HG03469 (cell line): ENCODE data around the gene BTG2.

ENCODE experiments used
- ATAC-seq: cut with Tn5 transposase; IDR thresholded peaks from one replicate; pipeline ENCODE4 v1.9.1; 2021; ENCODE audit warnings: mild to moderate bottlenecking, moderate library complexity, moderate number of reproducible peaks; ENCODE audit not compliant: unreplicated experiment

Gene BTG2

DNA sequence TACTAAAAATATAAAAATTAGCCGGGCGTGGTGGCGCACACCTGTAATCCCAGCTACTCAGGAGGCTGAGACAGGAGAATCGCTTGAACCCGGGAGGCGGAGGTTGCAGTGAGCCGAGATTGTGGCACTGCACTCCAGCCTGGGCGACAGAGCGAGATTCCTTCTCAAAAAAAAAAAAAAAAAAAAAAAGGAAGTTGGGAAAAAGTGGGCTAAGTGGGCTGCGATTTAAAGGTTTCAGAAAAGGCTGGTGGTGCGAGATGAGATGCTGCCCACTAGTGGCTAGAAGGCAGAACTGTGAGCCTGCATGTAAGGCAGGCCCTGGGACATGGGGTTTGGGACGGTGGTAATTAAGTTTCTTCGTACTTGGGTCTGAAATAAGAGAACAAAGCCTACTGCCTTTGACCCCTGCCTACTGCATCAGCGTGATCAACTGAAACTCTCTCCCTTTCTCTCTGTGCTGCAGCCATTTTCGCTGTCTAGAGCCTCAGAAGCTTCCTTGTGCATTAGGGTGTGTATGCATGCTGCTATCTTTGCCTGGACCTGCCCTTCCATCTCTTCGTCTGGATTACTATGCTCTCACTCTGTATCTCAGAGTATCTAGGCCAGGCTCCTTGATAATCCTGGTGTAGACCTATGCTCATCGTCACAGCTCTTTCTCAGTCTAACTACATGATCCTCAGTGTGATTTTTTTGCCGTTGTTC is 33.2 kb downstream of the BTG2 start:
- no peak for ATAC-seq

DNA sequence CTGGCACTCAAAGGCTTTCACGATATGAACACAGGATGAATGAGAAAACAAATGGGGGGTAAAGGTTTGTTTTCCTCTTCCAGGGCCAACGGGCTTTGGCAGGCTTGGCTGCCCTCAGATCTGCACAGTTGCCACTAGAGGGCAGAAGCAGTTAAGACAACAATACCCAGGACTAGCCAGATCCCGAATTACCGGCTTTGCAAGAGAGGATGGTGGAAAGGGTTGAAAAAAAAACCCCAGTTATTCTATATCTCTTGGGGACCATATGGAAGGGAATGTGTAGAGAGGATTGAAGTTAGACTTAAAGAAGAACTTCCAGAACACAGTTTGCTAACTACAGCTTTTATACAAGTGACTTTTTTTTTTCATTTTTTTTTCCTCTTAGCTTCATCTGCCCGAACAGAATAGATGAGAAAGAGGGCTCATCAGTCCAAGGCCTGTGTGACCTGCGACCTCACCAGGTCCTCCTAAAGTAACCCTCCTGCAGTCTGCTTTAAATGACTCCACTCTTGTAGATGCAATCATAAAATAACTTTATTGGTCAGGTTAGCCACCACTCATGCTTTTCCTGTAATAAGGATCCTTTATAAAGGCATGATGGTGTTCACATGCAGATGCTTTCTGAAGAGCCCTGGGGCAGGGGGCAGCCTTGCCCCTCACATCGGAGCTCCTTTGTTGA is 34.9 kb downstream of the BTG2 start:
- ATAC-seq = no peak

DNA sequence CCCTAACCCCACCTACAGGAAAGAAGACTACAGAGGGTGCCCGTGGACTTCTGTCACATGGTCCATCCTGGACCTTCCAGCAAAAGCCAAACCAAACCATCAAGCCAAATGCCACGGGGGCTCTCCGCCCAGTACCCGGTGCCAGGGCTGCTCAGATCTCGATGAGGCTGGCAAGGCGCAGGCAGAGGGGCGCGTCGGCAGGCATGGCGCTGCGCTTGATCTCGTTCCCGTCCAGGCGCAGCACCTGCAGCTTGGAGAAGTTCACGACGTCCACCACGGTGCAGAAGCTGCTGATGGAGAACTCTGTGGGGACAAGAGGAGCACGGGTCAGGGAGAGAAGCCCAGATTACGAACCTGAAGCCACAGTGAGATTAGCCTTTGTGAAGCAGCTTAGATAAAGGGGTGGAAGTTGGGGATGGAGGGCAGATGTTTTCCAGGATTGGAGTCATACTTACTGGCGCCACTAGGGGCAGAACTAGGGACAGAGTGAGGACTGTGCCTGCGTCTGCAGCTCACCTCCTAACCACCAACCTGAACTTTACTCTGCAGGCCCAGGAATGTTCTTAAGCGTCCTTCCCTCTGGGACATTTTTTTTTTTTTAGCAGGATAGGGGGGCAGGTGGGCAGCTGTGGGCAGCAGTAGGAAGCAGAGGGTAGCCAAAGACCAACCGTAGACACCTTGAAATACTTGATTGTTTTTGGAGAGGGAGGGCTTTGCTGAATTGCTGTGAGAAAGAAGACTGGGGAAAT is 37.0 kb downstream of the BTG2 start:
- ATAC-seq = no peak

DNA sequence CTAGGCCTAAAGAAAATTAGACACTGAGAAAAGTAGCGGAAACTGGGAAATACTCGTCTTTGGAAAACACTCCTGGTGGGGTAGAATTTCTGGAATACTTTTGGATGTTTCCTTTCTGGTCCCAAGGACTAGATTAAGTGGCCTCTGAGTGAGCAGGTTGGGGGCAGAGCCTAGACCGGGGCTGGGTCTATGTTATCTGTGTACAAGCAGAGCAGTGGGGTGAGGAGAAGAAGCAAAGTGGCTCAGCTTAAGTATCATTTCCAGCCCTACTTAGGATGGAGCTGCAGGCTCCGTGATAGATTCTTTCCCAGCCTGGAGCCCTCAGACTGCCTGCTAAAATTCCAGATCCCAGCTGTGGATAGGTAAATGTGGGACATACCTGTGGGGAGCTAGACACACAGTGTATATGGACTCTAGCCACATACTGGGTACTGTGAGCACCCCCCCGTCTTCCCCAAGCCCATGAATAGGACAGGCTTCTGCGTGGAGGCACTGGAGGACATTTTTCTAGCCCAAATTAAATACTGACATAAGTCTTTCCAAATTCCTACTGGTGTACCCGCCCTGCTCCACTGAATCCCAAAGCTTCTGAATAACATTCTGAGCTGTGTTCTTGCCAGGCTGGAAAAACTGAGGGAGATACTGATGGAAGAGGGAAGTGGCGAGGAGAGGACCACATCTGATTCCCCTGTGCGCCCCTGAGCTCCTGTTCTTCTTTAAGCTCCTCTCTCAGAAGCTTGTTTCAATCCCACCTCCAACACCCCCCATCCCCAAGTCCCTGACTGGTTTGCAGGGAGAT is 38.8 kb downstream of the BTG2 start:
- ATAC-seq = no peak

DNA sequence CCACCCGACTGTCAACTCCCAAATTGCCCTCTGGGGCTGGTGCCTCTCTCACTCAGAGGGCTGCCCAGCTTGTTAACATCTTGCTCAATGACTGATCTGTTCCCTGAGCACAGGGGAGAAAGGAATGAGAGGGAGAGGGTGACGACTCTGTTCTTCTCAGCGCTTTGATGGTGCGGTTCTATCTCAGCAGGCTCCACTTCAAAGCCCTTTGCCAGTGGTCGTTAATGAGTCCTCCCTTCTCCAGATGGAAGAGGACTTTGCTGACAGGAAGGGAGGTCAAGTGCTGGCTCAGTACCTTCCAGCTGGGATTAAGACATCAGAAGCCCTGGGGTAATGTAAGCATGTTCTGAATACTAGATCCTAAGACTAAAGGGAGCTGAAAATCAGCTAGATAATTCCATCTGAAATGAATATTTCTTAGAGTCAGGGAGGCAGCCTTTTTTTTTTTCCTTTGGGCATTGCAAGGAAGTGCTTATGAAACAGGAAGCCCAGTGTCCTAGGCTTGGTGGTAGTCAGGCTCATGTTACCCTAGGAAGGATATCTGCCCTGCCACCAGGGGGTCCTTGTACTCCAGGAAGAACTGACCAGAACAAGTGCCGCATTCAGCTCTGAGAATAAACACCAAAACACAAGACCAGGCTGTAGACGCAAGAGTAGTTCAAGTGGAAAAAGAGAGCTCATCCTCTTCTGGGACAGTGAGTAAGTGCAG is 40.9 kb downstream of the BTG2 start:
- ATAC-seq = no peak

DNA sequence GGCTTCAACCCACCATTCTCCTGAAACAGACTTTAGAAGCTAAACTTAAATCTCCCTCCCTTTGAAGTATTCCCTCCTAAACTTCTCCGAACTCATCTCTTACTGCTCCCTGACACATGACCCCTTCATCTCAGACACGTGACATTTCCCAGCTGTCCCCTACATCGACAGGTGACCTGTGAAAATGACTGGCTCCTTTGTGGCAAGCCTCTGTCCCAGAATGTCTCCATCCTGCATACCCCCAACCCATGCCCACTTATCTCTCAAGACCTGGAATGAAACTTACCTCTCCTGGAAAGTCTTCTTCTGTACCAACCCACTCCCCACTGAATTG is 41.4 kb downstream of the BTG2 start:
- no peak for ATAC-seq

DNA sequence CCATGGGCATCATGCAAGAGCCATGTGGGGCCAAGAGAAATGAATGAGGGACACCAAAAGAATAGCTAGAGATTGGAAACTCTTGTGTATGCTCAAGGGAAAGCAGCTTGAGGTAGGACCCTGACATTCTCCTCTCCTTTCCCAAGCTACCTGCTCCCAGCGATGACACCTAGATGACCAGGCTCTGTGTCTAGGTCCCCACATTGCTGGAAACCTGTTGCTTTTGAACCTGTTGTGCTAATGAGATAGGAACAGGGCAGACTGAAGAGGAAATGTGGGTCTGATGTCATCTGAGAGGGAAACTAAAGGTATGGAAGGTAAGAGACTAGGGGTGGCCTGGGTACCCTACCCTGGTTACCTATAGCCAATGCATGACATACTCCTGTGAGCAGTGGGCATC is 43.8 kb downstream of the BTG2 start:
- ATAC-seq = no peak

DNA sequence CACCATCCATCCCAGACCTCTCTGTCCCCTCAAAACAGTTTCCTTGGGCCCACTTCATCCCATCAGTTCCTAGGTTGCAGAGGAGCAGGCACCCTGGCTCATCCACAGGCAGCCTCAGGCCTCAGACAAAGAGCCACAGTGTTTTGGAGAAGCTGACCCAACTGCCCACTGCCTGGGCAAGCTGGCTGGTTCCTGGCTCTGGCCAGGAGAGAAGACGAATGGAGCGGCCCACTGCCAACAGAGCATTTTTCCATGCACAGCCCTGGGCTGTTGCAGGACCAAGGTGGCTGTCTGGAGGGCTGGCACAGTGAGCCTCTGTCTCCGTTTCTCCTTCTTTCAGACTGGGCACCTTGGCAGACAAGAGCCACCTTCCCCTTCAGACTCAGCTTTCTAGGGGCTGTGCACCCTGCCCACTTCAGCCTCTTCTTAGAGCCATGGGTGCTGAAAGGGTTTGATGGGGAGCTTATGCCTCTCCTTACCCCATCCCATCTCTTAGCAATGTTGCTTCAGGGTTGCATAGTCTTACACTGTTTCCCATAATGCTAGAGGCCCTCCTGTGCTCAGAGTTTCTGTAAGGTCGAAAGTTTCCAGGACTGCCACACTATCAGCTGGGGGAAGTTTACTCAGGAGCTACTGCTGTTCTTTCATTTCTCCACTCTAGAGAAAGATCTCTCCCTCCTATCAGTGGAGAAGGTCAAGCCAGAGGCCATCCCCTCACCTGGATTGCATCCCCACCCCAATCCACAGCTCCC is 44.6 kb downstream of the BTG2 start:
- no peak for ATAC-seq

DNA sequence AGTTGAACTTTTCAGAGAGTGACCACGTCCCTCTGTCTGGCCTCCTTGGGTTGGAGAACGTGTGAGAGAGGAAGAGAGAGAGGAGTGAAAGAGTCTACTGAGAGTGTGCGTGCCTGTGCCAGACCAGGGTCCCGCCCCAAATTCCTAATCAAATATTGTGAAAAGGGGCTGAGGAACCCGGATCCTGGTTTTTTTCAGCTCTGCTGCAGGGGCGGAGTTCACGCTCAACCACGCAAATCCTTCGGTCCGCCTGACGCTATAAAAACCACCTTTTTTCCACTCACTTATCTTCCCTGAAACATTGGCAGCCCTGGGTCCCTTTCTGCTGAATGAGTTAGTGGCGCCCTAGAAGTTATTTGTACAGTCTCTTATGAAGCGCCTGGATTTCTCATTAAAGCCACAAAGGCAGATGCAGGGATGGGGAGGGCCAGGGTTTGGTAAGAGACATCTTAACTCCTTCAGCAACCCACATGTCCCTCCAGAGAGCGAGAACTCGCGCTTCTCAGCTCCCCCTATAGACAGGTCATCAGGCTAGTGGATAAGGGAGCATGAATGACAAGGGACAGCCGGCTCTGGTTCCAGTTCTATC is 45.8 kb downstream of the BTG2 start, which contains the start of gene FMOD:
Gene FMOD, minus strand, starts transcription at position 86 of the 589 bp plus-strand sequence. CDS start 2,852 bp downstream, outside the sequence.
- no peak for ATAC-seq

DNA sequence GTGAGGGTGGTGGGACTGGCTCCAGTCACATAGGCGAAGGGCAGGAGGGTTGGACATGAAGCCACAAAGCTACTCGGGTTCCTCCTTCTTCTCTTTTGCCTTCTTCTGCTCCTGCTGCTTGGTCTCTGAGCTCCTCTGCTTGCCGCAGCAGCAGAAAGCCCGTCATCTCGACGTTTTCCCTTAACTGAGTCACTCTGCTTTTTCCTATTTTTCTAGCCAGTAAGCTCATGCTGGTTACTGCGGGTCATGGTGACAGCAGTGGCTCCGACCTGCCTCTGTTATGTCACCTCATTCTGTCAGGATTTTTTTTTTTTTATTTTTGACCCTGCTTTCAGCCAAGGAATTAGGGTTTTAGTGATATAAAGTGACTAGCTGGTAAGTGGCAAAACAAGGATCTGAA is 48.2 kb downstream of the BTG2 start:
- no peak for ATAC-seq

DNA sequence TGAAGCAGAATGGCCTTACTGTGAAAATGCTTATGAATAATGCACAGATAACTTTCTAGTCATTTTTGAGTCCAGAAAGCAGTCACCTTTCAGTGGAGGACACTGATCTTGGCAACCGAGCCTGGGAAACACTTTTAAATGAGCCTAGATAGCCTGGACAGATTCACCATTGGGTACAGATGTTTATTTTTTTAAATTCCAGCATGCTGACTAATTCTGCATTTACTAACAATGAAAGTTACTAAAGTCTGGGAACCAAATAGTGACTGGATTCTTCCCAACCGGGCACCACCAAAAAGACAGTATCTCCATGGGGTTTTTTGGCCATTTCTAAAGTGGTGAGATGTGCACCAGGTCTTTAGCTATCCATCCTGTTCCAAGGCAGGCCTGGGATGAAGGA is 48.9 kb downstream of the BTG2 start:
- ATAC-seq = no peak

DNA sequence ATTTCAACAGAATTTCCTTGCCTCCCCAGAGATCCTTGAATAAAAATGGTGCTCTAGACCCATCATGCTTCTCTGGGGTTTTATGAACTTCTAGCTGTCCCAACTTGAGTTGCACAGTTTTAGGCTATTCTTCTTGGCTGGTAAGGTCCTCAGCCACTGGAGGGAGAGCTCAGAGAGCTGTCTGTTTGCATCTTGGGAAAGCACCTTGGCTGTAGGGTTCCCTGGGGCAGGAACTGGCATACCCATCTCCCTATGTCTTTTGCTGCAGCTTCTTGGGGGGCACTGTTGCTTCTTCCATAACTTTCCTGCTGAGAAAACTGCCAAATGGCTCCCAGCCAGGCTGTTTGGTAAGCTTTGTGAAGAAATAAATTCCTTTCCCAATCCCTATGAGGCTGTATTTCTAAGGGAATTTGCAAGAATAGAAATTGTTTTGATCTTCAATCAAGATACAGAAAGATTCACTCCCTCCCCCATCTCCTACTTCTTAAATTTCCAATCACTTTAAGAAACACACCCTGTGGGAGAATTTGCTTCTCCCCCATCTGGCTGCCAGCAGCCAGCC is 53.8 kb downstream of the BTG2 start:
- no peak for ATAC-seq
